HG02798 (cell line): ENCODE results near the gene ELK3.

ENCODE experiments used
- ATAC-seq: cut with Tn5 transposase; IDR thresholded peaks from one replicate; pipeline ENCODE4 v1.9.1; 2021; ENCODE audit warnings: mild to moderate bottlenecking; ENCODE audit not compliant: unreplicated experiment, poor library complexity

ELK3 gene

DNA sequence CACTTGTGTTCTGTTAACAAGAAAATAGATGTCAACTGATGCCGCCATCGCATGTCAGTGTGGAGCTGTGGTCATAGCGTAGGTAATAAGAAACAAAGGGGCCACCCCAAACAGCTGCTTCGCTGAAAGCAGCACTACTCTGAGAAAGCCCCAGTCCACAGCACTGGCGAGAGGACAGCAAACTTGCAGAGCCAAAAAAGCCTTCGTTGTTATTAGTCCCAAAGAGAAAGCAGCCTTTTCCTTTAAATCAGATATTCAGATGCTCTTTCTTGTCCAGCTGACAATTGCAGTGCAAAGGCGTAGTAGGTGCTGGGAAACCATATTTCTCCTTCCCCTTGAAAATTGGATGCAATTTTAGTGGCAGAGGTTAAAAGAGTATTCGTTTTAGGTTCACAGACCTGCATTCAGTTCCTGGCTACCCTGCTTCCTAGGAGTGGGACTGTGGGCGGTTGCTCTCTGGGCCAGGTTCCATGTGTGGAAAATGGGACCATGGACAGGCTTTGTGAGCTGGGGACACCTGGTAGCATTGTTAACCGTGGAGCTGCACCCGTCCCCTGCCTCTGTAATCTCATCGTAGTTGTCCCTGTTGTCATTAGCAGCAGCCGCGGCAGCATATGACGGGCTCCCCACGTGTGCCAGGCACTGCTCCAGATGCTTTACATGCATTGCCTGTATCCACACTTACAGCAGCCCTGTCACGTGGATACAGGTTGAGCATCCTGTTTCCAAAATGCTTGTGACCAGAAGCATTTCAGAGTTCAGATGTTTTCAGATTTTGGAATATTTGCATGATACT is 54.2 kb downstream of the ELK3 start:
- no peak for ATAC-seq

DNA sequence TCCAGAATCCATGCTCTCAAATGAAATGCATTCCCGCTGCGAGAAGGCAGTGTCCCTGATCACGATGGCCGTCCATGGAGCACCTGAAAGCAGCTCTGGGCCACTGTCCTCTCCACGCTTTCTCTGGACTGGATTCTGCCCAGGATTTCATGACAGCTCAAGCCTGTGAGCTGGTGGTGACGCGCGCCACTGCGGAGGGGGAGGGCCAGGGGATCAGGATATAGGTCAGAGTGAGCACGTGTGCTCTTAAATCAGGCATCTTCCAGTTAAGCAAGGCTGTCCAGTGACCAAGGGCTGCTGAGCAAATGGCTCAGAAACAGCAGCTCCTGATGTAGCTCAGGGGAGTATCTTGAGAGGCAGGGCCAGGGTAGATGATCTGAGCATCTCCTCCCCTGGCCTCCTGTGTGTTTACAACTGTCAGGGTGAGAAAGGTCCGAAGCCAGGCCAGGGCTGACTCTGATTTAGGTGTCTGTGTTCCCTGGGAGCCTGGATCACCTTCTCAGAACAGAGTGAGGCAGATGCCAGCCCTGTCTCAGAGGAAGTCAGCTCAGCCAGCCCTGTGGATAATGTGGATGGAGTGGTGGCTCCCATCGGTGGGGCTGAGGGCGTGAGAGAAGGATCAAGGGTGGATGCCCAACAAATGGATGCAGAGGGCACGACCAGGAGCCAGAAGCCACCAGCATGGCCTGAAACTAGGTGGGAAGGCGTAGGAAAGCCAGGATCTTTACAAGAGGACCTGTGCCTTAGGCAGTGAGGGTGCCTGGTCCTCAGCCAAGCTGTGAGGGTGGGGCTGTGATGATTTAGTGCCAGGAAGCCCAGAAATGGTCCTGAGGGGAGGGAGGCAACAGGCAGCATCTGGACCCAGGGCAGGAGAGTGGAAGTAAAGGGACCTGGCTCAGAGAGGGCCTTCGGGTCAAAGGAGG is 55.3 kb downstream of the ELK3 start:
- no peak for ATAC-seq

DNA sequence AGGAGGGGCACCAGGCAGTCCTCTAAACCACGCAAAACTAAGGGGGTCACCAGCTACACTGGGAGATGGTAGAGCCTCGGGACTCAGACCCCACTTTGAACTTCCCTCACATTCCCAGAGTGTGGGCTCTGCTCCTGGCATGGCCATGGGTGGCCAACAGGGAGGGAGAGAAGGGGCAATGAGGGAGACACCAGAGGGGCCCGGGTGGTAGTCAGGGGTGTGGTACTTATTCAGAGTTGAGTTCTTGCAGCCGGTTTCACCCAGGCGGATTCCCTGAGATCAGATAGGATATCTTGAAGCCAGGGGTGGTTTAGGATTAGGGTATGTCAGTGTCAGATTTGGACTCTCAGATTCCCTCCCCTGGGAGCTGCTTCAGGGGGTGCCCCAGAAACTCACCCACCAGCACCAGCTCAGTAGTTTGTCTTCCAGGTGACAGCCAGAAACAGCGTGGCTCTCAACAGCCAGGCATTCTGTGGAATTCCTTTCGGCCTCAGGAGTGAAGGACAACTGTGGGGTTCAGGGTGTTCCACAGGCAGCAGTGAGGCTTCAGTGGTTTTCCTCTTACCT is 56.0 kb downstream of the ELK3 start:
- ATAC-seq: no peak

DNA sequence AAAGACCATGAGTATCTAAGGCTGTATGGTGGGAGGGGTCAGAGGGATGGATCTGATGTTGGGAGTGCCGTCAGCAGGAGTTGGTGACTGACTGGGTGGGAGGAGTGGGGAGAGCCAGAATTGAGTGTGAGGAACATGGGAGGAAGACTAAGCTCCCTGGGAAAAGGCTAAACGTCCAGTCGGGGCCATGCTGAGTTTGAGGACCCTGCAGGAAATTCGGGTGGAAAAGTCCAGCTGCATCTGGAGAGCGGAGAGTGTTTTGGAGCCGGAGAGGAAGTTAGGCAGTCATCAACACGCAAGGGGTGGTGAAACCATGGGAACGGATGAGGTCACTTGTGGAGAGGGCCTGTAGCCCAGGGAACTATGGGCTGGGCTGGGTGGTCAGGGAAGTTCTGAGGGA is 60.9 kb downstream of the ELK3 start:
- no peak for ATAC-seq

DNA sequence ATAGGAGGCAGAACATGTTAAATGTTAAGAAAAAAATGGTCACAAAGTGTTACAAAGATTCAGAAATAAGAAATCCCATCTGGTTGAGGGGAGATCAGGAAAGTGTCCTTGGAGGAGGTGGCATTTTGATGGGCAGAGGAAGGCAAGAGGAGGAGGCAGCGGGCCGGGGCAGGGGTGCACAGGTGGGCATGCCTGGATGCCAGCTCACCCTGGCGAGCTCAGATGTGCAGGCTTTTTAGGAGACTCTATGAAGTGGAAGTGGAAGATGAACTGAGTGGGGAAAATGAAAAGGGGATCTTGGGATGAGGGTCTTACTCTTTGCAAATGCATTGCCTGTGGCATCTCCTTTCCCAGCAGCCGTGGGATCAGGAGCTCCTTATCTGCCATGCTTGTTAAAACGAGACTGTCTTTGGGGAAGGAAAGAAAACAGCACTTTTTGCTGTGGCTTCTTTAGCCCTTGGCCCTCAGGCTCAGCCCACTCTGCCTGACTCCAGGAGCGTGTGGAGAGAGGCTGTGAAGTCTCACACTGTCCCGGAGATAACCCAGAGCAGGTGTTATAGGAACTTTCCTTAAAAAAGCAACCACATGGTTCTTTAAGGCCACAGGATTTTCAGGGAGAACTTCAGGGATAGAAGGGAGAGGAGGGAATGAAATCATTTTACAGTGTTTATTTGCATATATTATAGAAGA is 62.6 kb downstream of the ELK3 start:
- no peak for ATAC-seq

DNA sequence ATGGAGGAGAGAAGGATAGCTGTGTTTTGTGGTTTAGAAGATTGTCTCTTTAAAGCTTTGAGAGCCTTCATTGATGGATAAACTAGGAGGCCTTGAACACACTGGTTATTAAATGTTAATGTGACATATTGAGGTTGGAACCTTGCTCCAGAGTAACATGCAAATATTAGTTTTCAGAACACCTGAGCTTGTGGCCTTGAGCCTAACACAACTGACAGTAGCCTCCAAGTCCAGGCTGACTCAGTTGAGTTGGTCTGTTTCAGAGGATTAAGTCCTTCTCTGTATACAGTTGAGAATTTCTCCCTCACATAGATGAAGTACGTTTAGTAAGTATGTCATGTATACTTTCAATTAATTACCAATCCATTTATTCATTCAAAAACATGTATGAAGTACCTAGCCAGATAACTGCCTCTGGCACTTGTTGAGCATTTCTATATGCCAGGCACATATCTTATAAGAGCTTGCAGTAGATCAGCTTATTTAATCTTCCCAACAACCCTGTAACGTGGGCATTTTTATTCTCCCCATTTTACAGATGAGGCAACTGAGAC is 63.5 kb downstream of the ELK3 start:
- no peak for ATAC-seq

DNA sequence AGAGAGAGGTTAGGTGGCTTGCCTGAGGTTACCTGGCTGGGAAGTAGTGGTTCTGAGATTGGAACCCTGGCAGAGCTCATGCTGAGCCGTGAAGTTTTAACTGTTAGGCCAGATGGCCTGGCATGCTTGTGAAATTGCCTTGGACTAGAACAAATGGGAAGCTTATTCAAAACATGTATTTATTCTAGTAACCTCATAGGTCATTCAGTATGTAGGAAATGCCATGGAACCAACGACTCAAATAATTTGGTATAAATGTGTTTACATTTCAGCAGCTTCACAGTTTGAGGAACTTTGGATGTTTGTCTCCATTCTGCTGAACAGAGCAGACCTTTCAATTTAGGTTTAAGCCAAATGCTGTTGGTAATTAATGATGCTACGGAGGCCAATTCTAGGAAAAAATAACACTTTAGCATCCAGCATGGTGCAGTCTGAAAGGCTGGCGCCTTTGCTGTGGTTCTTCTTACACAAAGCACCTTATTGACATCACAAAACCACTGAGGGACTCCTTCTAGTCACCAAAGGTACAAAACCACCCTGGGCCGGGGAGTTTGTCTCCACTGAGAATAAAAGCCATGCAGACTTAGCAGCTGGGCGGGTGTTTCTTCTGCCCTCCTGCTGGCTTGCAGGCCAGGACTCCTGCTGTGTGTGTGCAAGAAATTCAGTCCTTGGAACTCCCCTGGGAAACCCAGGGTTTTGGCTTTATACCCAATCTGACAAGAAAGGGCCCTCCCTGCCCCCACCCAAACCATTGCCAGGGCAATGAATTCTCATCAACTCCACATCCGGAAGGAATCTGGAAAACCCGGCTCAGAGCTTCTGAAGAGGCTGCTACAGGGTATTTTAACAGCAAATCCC is 64.2 kb downstream of the ELK3 start:
- no peak for ATAC-seq

DNA sequence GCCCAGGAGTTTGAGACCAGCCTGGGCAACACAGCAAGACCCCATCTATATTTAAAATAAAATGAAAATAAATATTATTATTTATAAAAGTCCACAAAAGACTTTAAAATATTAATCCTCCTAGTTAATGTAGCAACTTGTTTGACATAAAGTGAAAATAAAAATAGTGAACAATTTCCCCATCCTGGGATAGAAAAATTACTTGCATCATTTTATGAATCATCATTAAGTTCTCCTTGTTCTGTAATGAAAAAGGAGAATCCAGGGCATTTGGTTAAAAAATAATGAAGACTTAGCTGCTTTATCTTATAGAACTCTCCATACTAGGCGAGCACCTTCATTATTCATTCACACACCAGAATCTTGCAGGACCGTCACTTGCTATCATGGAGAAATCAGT is 66.1 kb downstream of the ELK3 start:
- no peak for ATAC-seq

DNA sequence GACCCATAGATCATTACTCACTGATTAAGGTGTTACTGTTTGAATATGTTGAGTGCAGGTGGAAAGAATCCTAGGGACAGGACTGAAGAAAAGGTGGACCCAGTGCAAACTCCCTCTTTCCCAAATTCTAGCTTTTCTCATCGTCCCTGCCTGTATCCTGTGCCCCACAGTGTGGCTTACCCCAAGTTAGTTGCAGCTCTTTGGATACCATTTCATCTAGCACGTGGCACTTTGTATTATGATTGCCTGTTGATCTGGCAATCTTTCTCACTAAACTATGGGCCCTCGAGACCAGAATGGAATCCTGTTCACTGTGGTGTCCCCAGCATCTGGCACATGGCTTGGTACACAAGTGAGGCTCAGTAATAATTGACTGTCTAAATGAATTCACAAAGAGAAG is 66.5 kb downstream of the ELK3 start:
- no peak for ATAC-seq

DNA sequence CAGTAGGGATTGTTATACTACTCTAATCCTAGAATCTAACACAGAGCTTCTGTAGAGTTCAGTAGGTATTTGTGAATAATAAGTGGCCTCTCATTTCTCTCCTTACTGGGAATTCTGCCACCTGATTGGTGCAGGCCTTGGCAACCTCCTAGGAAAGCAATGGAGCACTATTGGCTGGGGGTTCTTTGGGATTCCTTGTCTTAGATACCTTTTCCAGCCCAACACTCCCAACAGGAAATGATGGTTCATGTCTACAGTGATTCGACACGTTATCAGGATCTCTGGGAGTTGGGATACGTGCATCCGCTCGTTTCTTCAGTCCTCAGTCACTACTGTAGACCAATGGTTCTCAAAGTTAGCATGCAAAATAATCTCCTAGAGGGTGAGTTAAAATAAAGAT is 67.4 kb downstream of the ELK3 start:
- ATAC-seq: no peak

DNA sequence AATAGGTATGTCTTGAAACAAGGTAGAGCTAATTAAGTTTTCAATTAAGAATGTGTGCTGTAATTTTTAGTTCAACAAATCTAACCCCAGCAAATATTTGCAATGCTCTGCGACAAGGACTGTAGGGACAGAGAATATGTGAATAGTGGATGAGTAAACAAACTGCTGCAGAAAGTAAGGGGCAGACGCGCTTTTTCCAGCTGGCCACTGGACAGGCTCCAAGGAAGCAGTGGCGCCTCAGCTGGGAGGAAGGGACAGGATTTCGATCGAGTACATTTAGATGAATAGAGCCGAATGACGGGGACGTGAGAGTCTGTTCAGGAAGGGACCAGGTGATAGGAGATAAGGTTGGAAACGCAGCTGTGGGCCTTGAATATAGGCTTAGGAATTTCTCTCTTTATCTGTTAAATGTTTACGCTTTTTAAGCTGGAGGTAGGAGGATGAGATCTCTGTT is 69.3 kb downstream of the ELK3 start:
- no peak for ATAC-seq

DNA sequence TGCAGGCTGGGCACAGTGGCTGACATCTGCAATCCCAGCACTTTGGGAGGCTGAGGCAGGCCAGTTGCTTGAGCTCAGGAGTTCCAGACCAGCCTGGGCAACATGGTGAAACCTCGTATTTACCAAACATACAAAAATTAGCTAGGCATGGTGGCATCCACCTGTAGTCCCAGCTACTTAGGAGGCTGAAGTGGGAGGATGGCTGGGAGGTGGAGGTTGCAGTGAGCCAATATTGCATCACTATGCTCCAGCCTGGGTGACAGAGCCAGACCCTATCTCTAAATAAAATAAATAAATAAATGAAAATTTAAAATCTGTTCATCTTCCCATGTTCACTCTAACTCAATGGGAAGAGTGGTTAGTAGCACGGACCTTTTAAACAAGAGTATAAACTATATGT is 71.2 kb downstream of the ELK3 start:
- ATAC-seq: no peak

DNA sequence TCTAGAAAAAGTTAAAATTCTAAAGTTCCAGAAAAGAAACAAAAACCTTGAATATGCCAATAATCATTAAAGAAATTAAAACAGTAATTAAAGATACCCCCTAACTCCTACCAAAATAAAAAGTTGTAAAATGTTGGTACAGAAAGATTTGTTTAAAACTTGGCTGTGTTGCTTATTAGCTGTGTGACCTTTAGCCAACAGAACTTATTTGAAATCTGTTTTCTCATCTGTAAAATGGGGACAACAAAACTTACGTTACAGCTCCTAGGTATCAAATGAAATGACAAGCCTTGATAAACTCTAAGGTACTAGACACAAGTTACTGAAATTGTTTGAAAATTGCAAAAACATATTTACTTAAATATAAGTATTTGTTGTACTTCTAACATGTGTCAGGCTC is 71.7 kb downstream of the ELK3 start:
- ATAC-seq: no peak

DNA sequence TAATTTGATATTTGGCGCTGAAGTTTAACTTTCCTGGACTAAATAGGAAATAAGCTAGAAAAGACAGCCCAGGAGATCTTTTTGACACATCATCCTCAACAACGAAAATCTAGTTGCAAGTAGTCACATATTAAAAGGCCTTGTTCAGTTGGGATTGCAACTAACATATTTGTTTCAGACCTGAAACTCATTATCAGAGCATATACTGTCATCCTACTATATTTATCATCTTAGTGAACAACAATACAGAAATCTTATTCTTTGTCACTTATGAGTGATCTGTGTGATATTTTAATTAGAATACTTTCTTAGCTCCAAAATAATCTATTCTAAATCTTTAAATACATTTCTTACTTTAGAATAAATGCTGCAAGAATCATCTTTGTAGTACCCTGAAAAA is 72.1 kb downstream of the ELK3 start:
- no peak for ATAC-seq

DNA sequence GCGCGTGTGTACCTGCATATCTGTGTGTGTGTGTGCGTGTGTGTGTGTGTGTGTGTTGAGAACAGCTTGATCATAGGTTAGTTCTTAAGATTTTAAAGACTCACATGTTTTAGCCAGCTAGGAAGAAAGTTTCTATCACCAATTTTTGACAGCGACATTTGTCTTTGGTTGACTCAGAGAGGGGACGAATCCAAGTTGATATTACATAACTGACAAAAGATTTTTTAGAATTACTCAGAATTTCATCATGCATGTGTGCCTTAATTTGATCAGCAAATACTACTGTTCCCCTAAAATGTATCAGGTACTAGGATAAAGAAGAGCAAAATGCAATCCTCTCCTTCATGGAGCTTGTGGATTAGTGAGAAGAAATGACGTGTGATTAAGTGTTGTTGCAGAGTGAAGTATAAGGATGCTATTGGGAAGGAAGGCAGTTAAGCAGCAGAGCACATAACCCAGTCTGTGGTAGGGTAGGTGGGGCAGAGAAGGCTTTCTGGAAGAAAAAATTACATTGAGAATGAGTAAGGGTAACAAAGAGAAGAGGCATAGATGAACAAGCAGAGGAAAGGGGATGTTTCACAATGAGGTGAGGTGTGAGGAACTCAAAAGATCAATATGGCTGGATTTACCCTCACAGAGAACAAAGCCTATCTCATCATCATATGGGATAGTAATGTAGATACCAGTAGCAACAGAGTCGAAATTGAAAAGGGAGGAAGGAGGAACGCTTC is 77.5 kb downstream of the ELK3 start:
- no peak for ATAC-seq

DNA sequence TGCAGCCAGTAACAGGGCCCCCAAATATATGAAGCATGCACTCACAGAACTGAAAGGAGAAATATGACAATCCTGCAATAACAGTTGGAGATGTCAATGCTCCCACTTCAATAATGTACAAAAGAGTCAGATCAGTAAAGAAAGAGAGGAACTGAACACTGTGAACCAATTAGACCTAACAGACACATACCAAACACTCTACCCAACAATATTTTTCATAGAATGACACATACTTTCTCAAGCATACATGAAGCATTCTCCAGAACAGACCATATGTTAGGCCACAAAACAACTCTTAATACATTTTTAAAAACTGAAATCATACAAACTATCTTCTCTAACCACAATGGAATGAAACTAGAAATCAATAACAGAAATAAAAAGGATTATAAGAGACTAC is 80.2 kb downstream of the ELK3 start:
- no peak for ATAC-seq

DNA sequence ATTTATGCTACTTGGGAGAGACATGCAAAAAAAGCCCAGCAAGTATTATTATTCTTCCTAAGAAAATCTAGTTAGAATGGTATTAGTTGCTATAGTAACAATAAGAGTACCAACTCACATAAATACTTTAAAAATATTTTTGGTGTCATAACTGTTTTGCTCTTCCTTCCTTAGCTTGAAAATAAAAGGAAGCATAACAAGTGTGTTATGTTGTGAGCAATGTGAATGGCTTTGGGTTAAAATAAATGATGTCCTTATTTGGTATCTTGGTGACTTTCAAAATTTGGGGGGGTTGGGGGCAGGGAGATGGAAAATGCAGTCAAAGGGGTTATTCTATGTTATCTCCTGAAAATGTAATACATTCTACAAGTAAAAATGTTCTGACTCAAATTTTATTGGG is 91.0 kb downstream of the ELK3 start:
- no peak for ATAC-seq

DNA sequence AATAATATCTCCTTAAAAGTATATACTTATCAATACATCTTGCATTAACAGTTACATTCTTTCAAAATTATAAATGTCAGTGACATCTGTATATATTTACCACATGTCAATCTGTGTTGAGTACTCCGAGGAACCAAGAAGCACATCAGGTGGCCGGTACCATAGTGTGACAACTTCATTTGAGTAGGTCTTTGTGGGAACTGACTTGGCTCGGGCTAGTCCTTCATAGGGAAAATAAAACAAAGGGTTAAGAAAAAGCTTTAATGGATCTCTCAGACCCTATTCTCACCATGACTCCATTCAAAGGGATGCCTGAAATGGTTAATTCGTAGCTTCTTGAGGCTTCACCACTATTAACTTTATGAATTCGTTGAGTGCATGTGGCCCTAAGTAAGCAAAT is 94.9 kb downstream of the ELK3 start:
- no peak for ATAC-seq

DNA sequence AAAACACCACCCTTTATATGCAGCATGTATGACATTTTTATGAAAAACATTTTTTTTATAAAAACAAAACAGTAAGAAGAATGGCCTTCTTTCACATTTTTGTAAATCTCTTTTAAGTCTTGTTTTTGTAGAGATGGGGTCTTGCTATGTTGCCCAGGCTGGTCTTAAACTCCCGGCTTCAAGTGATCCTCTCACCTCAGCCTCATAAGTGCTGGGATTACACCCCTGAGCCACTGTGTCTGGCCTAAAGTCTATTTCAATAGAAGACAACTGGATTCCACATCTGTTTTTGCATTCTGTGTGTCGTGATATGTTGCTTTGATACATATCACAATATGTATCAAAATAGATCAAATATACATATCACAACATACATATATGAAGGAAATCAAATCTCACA is 98.9 kb downstream of the ELK3 start:
- ATAC-seq: no peak
